ENCODE results near the gene AP2A2. TPM values are rescaled to one million over a fixed set of nuclear protein-coding genes. Genes with fewer than 3 reads are reported as not detected.

Gene AP2A2
- total RNA-seq, 1 donor from 2014 or later: 105 TPM

DNA sequence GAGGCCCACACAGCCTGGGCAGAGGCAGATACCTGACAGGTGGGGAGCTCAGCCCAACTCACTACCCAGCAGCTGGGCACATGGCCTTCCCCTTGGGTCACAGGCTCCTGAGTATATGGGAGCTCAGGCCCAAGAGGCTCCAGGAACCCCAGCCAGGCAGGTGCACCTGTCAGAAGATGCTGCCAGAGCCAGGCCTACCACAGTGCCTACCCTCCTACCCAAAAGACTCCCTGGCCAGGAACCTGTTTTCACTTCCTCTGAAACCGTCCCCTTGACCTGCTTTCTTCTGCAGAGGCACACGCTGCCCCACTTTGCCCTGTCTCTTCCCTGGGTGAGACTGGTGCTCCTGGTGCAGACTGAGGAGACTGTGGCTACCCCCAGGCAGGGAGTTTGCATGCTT lies 18.0 kb upstream of the AP2A2 start:
- DNase-seq (ENCODE audit: low read depth) (no peak), FAIRE-seq (no peak)
- Histone ChIP-seq H3K4me2 (ENCODE audit: low read length) (no peak overlapping the region), H3K27ac (ENCODE audit: low read depth, low read length) (no peak overlapping the region), H3K27me3 (ENCODE audit: insufficient read depth, low read length) (no peaks in the 10 kb centered on the region), H3K9me3 (ENCODE audit: insufficient read depth, low read depth, low read length) (no peaks in the 10 kb centered on the region), H3K4me3 (ENCODE audit: insufficient read depth, low read depth, low read length) (no peak overlapping the region), H3K79me2 (ENCODE audit: insufficient read depth, low read length) (peaks cover 32% of the 10 kb centered on the region), H3K9ac (ENCODE audit: low read length) (no peak overlapping the region), H3K4me1 (ENCODE audit: insufficient read depth, low read length) (peaks cover 10% of the 10 kb centered on the region), H2AFZ (ENCODE audit: low read depth, low read length) (no peak overlapping the region), H4K20me1 (ENCODE audit: insufficient read depth, low read length) (peaks cover 27% of the 10 kb centered on the region), H3K36me3 (ENCODE audit: insufficient read depth, low read length) (peaks cover 3% of the 10 kb centered on the region)
- H3K4me3 Mint-ChIP-seq (ENCODE audit: unreplicated experiment): no peak overlapping the region
- no peaks in the 10 kb centered on the region for H3K27me3 Mint-ChIP-seq (ENCODE audit: low read depth, unreplicated experiment)
- TF ChIP-seq EZH2 (IDR thresholded peaks at IDR 0.05; ENCODE audit: insufficient read depth, low read length) (no peak), CTCF (IDR thresholded peaks at IDR 0.05; ENCODE audit: insufficient read depth, low read depth, low read length) (no peak)
- H3K9me3 Mint-ChIP-seq (ENCODE audit: unreplicated experiment): no peaks in the 10 kb centered on the region
- H3K36me3 Mint-ChIP-seq (ENCODE audit: low read depth, unreplicated experiment): peaks cover 11% of the 10 kb centered on the region
- H3K27ac Mint-ChIP-seq (ENCODE audit: unreplicated experiment): no peak overlapping the region
- H3K4me1 Mint-ChIP-seq (ENCODE audit: low read depth, unreplicated experiment): peaks cover 8% of the 10 kb centered on the region

- H3K36me3 Mint-ChIP-seq (ENCODE audit: low read depth, unreplicated experiment): peaks cover 11% of the 10 kb centered on the region
- H3K27me3 Mint-ChIP-seq (ENCODE audit: low read depth, unreplicated experiment): no peaks in the 10 kb centered on the region
- H3K79me2 ChIP-seq (ENCODE audit: insufficient read depth, low read length): peaks cover 32% of the 10 kb centered on the region
- no peaks in the 10 kb centered on the region for H3K9me3 Mint-ChIP-seq (ENCODE audit: unreplicated experiment)
- no peak overlapping the region for H3K4me3 ChIP-seq (ENCODE audit: insufficient read depth, low read depth, low read length)
- no peak overlapping the region for H3K27ac ChIP-seq (ENCODE audit: low read depth, low read length)
- no peak for FAIRE-seq
- no peaks in the 10 kb centered on the region for H3K9me3 ChIP-seq (ENCODE audit: insufficient read depth, low read depth, low read length)
- H3K36me3 ChIP-seq (ENCODE audit: insufficient read depth, low read length): peaks cover 3% of the 10 kb centered on the region
- peaks cover 27% of the 10 kb centered on the region for H4K20me1 ChIP-seq (ENCODE audit: insufficient read depth, low read length)
- H3K4me1 Mint-ChIP-seq (ENCODE audit: low read depth, unreplicated experiment): peaks cover 8% of the 10 kb centered on the region
- H3K4me3 Mint-ChIP-seq (ENCODE audit: unreplicated experiment): no peak overlapping the region
- TF ChIP-seq EZH2 (IDR thresholded peaks at IDR 0.05; ENCODE audit: insufficient read depth, low read length) (no peak), CTCF (IDR thresholded peaks at IDR 0.05; ENCODE audit: insufficient read depth, low read depth, low read length) (no peak)
- no peaks in the 10 kb centered on the region for H3K27me3 ChIP-seq (ENCODE audit: insufficient read depth, low read length)
- no peak overlapping the region for H3K4me2 ChIP-seq (ENCODE audit: low read length)
- H3K27ac Mint-ChIP-seq (ENCODE audit: unreplicated experiment): no peak overlapping the region
- no peak overlapping the region for H3K9ac ChIP-seq (ENCODE audit: low read length)
- no peak for DNase-seq (ENCODE audit: low read depth)
- H3K4me1 ChIP-seq (ENCODE audit: insufficient read depth, low read length): peaks cover 10% of the 10 kb centered on the region
- H2AFZ ChIP-seq (ENCODE audit: low read depth, low read length): no peak overlapping the region
Observed at GRCh38 chr11:908273-908672, 17.4 kb upstream of the AP2A2 start.

DNA sequence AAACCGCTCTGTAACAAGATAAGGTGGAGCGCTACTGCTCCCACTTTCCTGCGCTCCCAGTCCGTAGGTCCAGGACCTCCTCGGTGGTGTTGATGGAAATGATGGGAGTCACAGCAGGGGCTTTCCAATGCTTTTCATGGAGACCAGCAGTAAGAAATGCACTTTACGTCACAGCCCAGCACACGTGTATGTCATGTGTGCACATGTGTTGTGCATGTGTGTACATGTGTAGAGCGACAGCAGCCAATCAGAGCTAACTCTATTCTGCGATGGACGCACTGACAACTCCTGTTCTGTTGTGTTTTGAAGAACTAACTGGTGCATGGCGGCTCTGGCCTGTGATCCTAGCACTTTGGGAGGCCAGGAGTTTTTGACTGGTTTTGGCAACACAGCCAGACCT lies 16.3 kb upstream of the AP2A2 start:
- H3K27ac Mint-ChIP-seq (ENCODE audit: unreplicated experiment): peak overlapping the region; percentile 18
- peak overlapping the region; percentile 84 for H3K9ac ChIP-seq (ENCODE audit: low read length)

More for the DNA sequence above, 16.3 kb upstream of the AP2A2 start:
- Histone ChIP-seq H3K4me2 (ENCODE audit: low read length) (peak overlapping the region; percentile 95), H4K20me1 (ENCODE audit: insufficient read depth, low read length) (peaks cover 27% of the 10 kb centered on the region), H2AFZ (ENCODE audit: low read depth, low read length) (no peak overlapping the region), H3K27me3 (ENCODE audit: insufficient read depth, low read length) (no peaks in the 10 kb centered on the region), H3K9me3 (ENCODE audit: insufficient read depth, low read depth, low read length) (no peaks in the 10 kb centered on the region), H3K27ac (ENCODE audit: low read depth, low read length) (no peak overlapping the region), H3K4me1 (ENCODE audit: insufficient read depth, low read length) (peaks cover 10% of the 10 kb centered on the region), H3K36me3 (ENCODE audit: insufficient read depth, low read length) (no peaks in the 10 kb centered on the region), H3K4me3 (ENCODE audit: insufficient read depth, low read depth, low read length) (peak overlapping the region; percentile 67), H3K79me2 (ENCODE audit: insufficient read depth, low read length) (peaks cover 32% of the 10 kb centered on the region)
- Mint-ChIP-seq H3K27me3 (ENCODE audit: low read depth, unreplicated experiment) (no peaks in the 10 kb centered on the region), H3K4me3 (ENCODE audit: unreplicated experiment) (peak overlapping the region; percentile 93), H3K36me3 (ENCODE audit: low read depth, unreplicated experiment) (peaks cover 5% of the 10 kb centered on the region), H3K4me1 (ENCODE audit: low read depth, unreplicated experiment) (peaks cover 8% of the 10 kb centered on the region), H3K9me3 (ENCODE audit: unreplicated experiment) (no peaks in the 10 kb centered on the region)
- TF ChIP-seq EZH2 (IDR thresholded peaks at IDR 0.05; ENCODE audit: insufficient read depth, low read length): no peak
- FAIRE-seq (no peak), DNase-seq (ENCODE audit: low read depth) (no peak)
